ENCODE data around the gene DCDC1. TPM values are rescaled to one million over a fixed set of nuclear protein-coding genes. Genes with fewer than 3 reads are reported as not detected.

The DCDC1 gene
- total RNA-seq, 6 donors from 2014 or later: 0.11 to 25.2 (median 3.3) TPM

GRCh38 chr11:31236143-31236542 is 133.4 kb downstream of the DCDC1 start:
- DNase-seq (no peak), ATAC-seq (ENCODE audit: low FRiP score in 2 of 2) (no peak)
- 9 to 10% methylated on average over 1 of the region's 1 CpG for WGBS, 2 donors
- Histone ChIP-seq H3K27me3 (no peaks in the 10 kb centered on the region), H3K36me3 (no peaks in the 10 kb centered on the region), H3K4me3 (no peak overlapping the region), H3K9me3 (no peaks in the 10 kb centered on the region), H3K4me1 (no peaks in the 10 kb centered on the region), H3K27ac (no peak overlapping the region)
- no peak for TF ChIP-seq POLR2A (IDR thresholded peaks at IDR 0.05)
- no peak for TF ChIP-seq CTCF (IDR thresholded peaks at IDR 0.05)
- no peak for TF ChIP-seq POLR2AphosphoS5 (IDR thresholded peaks at IDR 0.05)
- TF ChIP-seq EP300 (IDR thresholded peaks at IDR 0.05): no peak

- DNase-seq: no peak
- Histone ChIP-seq H3K9me3 (no peaks in the 10 kb centered on the region), H3K27ac (no peak overlapping the region), H3K36me3 (no peaks in the 10 kb centered on the region), H3K4me1 (no peaks in the 10 kb centered on the region), H3K27me3 (no peaks in the 10 kb centered on the region), H3K4me3 (no peak overlapping the region)
- peak in 1 of 6 experiments; percentile 11 for TF ChIP-seq CTCF (IDR thresholded peaks at IDR 0.05)
- TF ChIP-seq POLR2AphosphoS5 (IDR thresholded peaks at IDR 0.05): no peak
- no peak for ATAC-seq (ENCODE audit: low FRiP score in 2 of 2)
Measured at GRCh38 chr11:31233425-31233824, 136.1 kb downstream of the DCDC1 start.

- Histone ChIP-seq H3K36me3 (no peaks in the 10 kb centered on the region), H3K4me3 (no peak overlapping the region), H3K27ac (no peak overlapping the region), H3K4me1 (no peaks in the 10 kb centered on the region), H3K9me3 (no peaks in the 10 kb centered on the region), H3K27me3 (no peaks in the 10 kb centered on the region)
- DNase-seq (no peak), ATAC-seq (ENCODE audit: low FRiP score in 2 of 2) (no peak)
- TF ChIP-seq EP300 (IDR thresholded peaks at IDR 0.05) (no peak), POLR2A (IDR thresholded peaks at IDR 0.05) (no peak), POLR2AphosphoS5 (IDR thresholded peaks at IDR 0.05) (no peak), CTCF (IDR thresholded peaks at IDR 0.05) (no peak)
- WGBS, 2 donors: 81 to 94% methylated on average over 1 of the region's 1 CpG
Measured at GRCh38 chr11:31231601-31232000, 137.9 kb downstream of the DCDC1 start.

- H3K27me3 ChIP-seq: no peaks in the 10 kb centered on the region
- H3K4me3 ChIP-seq: no peak overlapping the region
- DNase-seq (no peak), ATAC-seq (ENCODE audit: low FRiP score in 2 of 2) (no peak)
- TF ChIP-seq CTCF (IDR thresholded peaks at IDR 0.05) (no peak), POLR2AphosphoS5 (IDR thresholded peaks at IDR 0.05) (no peak), POLR2A (IDR thresholded peaks at IDR 0.05) (no peak), EP300 (IDR thresholded peaks at IDR 0.05) (no peak)
- no peaks in the 10 kb centered on the region for H3K9me3 ChIP-seq
- H3K27ac ChIP-seq: no peak overlapping the region
- no peaks in the 10 kb centered on the region for H3K36me3 ChIP-seq
- WGBS, 2 donors: 72 to 83% methylated on average over 2 of the region's 2 CpGs
- H3K4me1 ChIP-seq: no peaks in the 10 kb centered on the region
Measured at GRCh38 chr11:31218847-31219246, 150.7 kb downstream of the DCDC1 start.

- 58 to 78% methylated on average over 1 of the region's 1 CpG for WGBS, 2 donors
- no peak for ATAC-seq (ENCODE audit: low FRiP score in 2 of 2)
Measured at GRCh38 chr11:31214372-31214771, 155.2 kb downstream of the DCDC1 start.

More at GRCh38 chr11:31214372-31214771, 155.2 kb downstream of the DCDC1 start:
- H3K9me3 ChIP-seq: no peaks in the 10 kb centered on the region
- no peaks in the 10 kb centered on the region for H3K36me3 ChIP-seq
- no peaks in the 10 kb centered on the region for H3K27me3 ChIP-seq
- H3K27ac ChIP-seq: no peak overlapping the region
- no peak for DNase-seq
- TF ChIP-seq CTCF (IDR thresholded peaks at IDR 0.05): no peak
- no peak for TF ChIP-seq POLR2A (IDR thresholded peaks at IDR 0.05)
- TF ChIP-seq EP300 (IDR thresholded peaks at IDR 0.05): no peak
- TF ChIP-seq POLR2AphosphoS5 (IDR thresholded peaks at IDR 0.05): no peak
- no peak overlapping the region for H3K4me3 ChIP-seq
- no peaks in the 10 kb centered on the region for H3K4me1 ChIP-seq
